Kidney (tissue), 14 donors: ENCODE results near the gene C4B. TPM values are rescaled to one million over a fixed set of nuclear protein-coding genes. Genes with fewer than 3 reads are reported as not detected.
"Not testable (repeated sequence)": the region's sequence is repeated elsewhere in the genome, so short reads cannot be mapped to it uniquely, and the experiment has no call there.

Experiments
- DNase-seq, 5 donors: peaks; one replicate each; pipeline ENCODE4 v3.0.0-alpha.2; 2013 to 2020
- FAIRE-seq: peaks from 2 replicates; lab custom pipeline; 2012; peaks lifted over from hg19 to GRCh38; lab: Jason Lieb, UNC
- H3K27ac ChIP-seq, 2 donors: one replicate each; pipeline ENCODE4 v1.7.0; 2013; ENCODE audit warnings: low read depth in 2 of 2, low read length in 2 of 2, inconsistent platforms in 1 of 2
- H3K27me3 ChIP-seq: one replicate; pipeline ENCODE4 v1.7.1; 2013; ENCODE audit warnings: low read length, inconsistent platforms; ENCODE audit not compliant: control insufficient read depth, insufficient read depth
- H3K36me3 ChIP-seq, 3 donors: one replicate each; pipeline versions ENCODE4 v1.7.0 to v1.7.1; 2013; ENCODE audit warnings: low read length in 3 of 3, control low read depth in 1 of 3, inconsistent platforms in 1 of 3; ENCODE audit not compliant: insufficient read depth in 3 of 3, control insufficient read depth in 2 of 3
- H3K4me1 ChIP-seq, 3 donors: one replicate each; pipeline versions ENCODE4 v1.7.0 to v1.7.1; 2013; ENCODE audit warnings: low read length in 3 of 3, inconsistent platforms in 1 of 3, low read depth in 1 of 3; ENCODE audit not compliant: control insufficient read depth in 2 of 3, insufficient read depth in 2 of 3
- H3K4me3 ChIP-seq, 3 donors: one replicate each; pipeline versions ENCODE4 v1.7.0 to v1.8.1; 2013; ENCODE audit warnings: low read length in 3 of 3, control low read depth in 1 of 3, inconsistent platforms in 1 of 3
- H3K9ac ChIP-seq, 3 donors: one replicate each; pipeline versions ENCODE4 v1.7.0 to v1.7.1; 2013; ENCODE audit warnings: low read length in 3 of 3, control low read depth in 1 of 3, inconsistent platforms in 1 of 3
- H3K9me3 ChIP-seq, 3 donors: one replicate each; pipeline versions ENCODE4 v1.7.0 to v1.7.1; 2013; ENCODE audit warnings: low read length in 3 of 3, control low read depth in 1 of 3, inconsistent platforms in 1 of 3; ENCODE audit not compliant: control insufficient read depth in 2 of 3, insufficient read depth in 1 of 3
- CTCF ChIP-seq: IDR thresholded peaks from 3 replicates; pipeline ENCODE4 v1.5.1; 2012; ENCODE audit warnings: mild to moderate bottlenecking, moderate library complexity, borderline replicate concordance; ENCODE audit not compliant: insufficient read depth; ENCODE audit errors: extremely low read depth
- intact Hi-C: fragments of 100-400 bp; cut with DNase I; formaldehyde crosslinking; loops from one replicate; pipeline ENCODE4 v1.11.1; 2022
- polyA plus RNA-seq: library from polyadenylated mRNA; stranded (reverse); fragments of 350-450 nt; fragmentation: Illumina TruSeq; extraction: RNeasy Lipid Tissue Mini Kit (QIAGEN cat#74804); gene quantifications from one replicate; pipeline ENCODE4 v1.2.3, GENCODE V29; 2014; ENCODE audit warnings: low read depth, low replicate concordance; ENCODE audit not compliant: insufficient read depth
- total RNA-seq: library from RNA; stranded (reverse); fragmentation: NEBNext Ultra II Directional; extraction: Animal tissue kit (Norgen Biotek cat#: 25700); gene quantifications from one replicate; pipeline ENCODE4 v1.2.1, GENCODE V29; 2021
- donor health status: control.
- donor health status: control.
- donor health status: control.
- donor health status: control.
- donor health status: control.
- donor health status: DM: yes; HTN: yes; CAD: no.
- donor health status: Normal renal cell carcinoma (clear cell type).

C4B gene
- total and polyA plus RNA-seq, 2 donors from 2014 or later: 578 to 596 TPM

- no peak for TF ChIP-seq CTCF
- intact Hi-C loops: no loop called here
- Histone ChIP-seq H3K9ac (no peak overlapping the region), H3K36me3 (no peaks in the 10 kb centered on the region), H3K4me1 (peaks cover 0 to 3% (median 0%) of the 10 kb centered on the region in 3 donors), H3K27ac (no peak overlapping the region), H3K27me3 (no peaks in the 10 kb centered on the region), H3K9me3 (no peaks in the 10 kb centered on the region), H3K4me3 (no peak overlapping the region)
- peak in 1 of 5 donors; percentile 59 for DNase-seq
- no peak for FAIRE-seq
Observed at GRCh38 chr6:32047539-32047854, 32.9 kb downstream of the C4B start.

GRCh38 chr6:32047855-32048766 lies 33.5 kb downstream of the C4B start:
- Histone ChIP-seq H3K4me3 (no peak overlapping the region), H3K9ac (no peak overlapping the region), H3K27me3 (no peaks in the 10 kb centered on the region), H3K4me1 (peaks cover 0 to 3% (median 0%) of the 10 kb centered on the region in 3 donors), H3K9me3 (no peaks in the 10 kb centered on the region), H3K36me3 (no peaks in the 10 kb centered on the region), H3K27ac (no peak overlapping the region)
- intact Hi-C loops: no loop called here
- DNase-seq: peak; percentile 64 to 89 (median 77)
- no peak for FAIRE-seq
- peak; percentile 76 for TF ChIP-seq CTCF

GRCh38 chr6:32049149-32049548 lies 34.6 kb downstream of the C4B start:
- peak in 2 of 5 donors; percentile 31 to 51 for DNase-seq
- FAIRE-seq, H3K4me3 ChIP-seq, H3K4me1 ChIP-seq, H3K27ac ChIP-seq, H3K9ac ChIP-seq, H3K36me3 ChIP-seq, intact Hi-C loops, H3K9me3 ChIP-seq, H3K27me3 ChIP-seq: not testable (repeated sequence)

GRCh38 chr6:32049736-32050135 lies 35.1 kb downstream of the C4B start:
- H3K4me3 ChIP-seq, H3K9ac ChIP-seq, H3K36me3 ChIP-seq, FAIRE-seq, H3K9me3 ChIP-seq, H3K27ac ChIP-seq, DNase-seq, H3K4me1 ChIP-seq, H3K27me3 ChIP-seq, intact Hi-C loops: not testable (repeated sequence)
